ENCODE data around the gene KIAA1217.

KIAA1217 gene

GRCh38 chr10:24545585-24545984 is 336.6 kb downstream of the KIAA1217 start:
- no peak for DNase-seq (ENCODE audit: low read depth in 3 of 3)

- no peak for DNase-seq (ENCODE audit: low read depth in 3 of 3)
These were observed 341.7 kb downstream of the KIAA1217 start for GRCh38 chr10:24550680-24551079.

- DNase-seq (ENCODE audit: low read depth in 3 of 3) = no peak
These were observed 342.2 kb downstream of the KIAA1217 start for GRCh38 chr10:24551161-24551560.

- DNase-seq (ENCODE audit: low read depth in 3 of 3) = peak in 1 of 3 experiments; percentile 17
These were observed 343.5 kb downstream of the KIAA1217 start for GRCh38 chr10:24552346-24553016.

- no peak for DNase-seq (ENCODE audit: low read depth in 3 of 3)
These were observed 344.2 kb downstream of the KIAA1217 start for GRCh38 chr10:24553051-24553612.

GRCh38 chr10:24554036-24554435 is 345.1 kb downstream of the KIAA1217 start:
- no peak for DNase-seq (ENCODE audit: low read depth in 3 of 3)

- DNase-seq (ENCODE audit: low read depth in 3 of 3) = no peak
These were observed 347.3 kb downstream of the KIAA1217 start for GRCh38 chr10:24556126-24556749.

GRCh38 chr10:24556750-24557742 is 348.1 kb downstream of the KIAA1217 start:
- no peak for DNase-seq (ENCODE audit: low read depth in 3 of 3)

- no peak for DNase-seq (ENCODE audit: low read depth in 3 of 3)
These were observed 352.5 kb downstream of the KIAA1217 start for GRCh38 chr10:24561453-24561852.

GRCh38 chr10:24568042-24568441 is 359.1 kb downstream of the KIAA1217 start:
- no peak for DNase-seq (ENCODE audit: low read depth in 3 of 3)

- DNase-seq (ENCODE audit: low read depth in 3 of 3) = no peak
These were observed 360.4 kb downstream of the KIAA1217 start for GRCh38 chr10:24569330-24569796.

GRCh38 chr10:24569828-24570657 is 361.1 kb downstream of the KIAA1217 start:
- no peak for DNase-seq (ENCODE audit: low read depth in 3 of 3)

- no peak for DNase-seq (ENCODE audit: low read depth in 3 of 3)
These were observed 361.9 kb downstream of the KIAA1217 start for GRCh38 chr10:24570658-24571426.

GRCh38 chr10:24571870-24572450 is 363.0 kb downstream of the KIAA1217 start:
- DNase-seq (ENCODE audit: low read depth in 3 of 3) = no peak

- no peak for DNase-seq (ENCODE audit: low read depth in 3 of 3)
These were observed 365.2 kb downstream of the KIAA1217 start for GRCh38 chr10:24574161-24574560.

- no peak for DNase-seq (ENCODE audit: low read depth in 3 of 3)
These were observed 365.7 kb downstream of the KIAA1217 start for GRCh38 chr10:24574578-24575155.

GRCh38 chr10:24575481-24576002 is 366.6 kb downstream of the KIAA1217 start:
- no peak for DNase-seq (ENCODE audit: low read depth in 3 of 3)

GRCh38 chr10:24579448-24579847 is 370.5 kb downstream of the KIAA1217 start:
- no peak for DNase-seq (ENCODE audit: low read depth in 3 of 3)

GRCh38 chr10:24579906-24580305 is 371.0 kb downstream of the KIAA1217 start:
- no peak for DNase-seq (ENCODE audit: low read depth in 3 of 3)

Data from stimulated activated CD4-positive, alpha-beta T cell treated with anti-CD3 and anti-CD28 coated beads, TNF-alpha, amount 100 ng/mL, for 24 hours (primary cell).